GM12872 (cell line): ENCODE data around the gene BEND2.

ENCODE experiments used
- TF ChIP-seq, protein P1 (sequence below): IDR thresholded peaks from 3 replicates; pipeline ENCODE4 v1.5.1; 2011; ENCODE audit warnings: low read depth, mild to moderate bottlenecking, low read length, moderate library complexity; ENCODE audit not compliant: insufficient read depth

Gene BEND2

GRCh38 chrX:18146009-18146408 is 74.7 kb downstream of the BEND2 start:
- TF ChIP-seq, protein P1, sequence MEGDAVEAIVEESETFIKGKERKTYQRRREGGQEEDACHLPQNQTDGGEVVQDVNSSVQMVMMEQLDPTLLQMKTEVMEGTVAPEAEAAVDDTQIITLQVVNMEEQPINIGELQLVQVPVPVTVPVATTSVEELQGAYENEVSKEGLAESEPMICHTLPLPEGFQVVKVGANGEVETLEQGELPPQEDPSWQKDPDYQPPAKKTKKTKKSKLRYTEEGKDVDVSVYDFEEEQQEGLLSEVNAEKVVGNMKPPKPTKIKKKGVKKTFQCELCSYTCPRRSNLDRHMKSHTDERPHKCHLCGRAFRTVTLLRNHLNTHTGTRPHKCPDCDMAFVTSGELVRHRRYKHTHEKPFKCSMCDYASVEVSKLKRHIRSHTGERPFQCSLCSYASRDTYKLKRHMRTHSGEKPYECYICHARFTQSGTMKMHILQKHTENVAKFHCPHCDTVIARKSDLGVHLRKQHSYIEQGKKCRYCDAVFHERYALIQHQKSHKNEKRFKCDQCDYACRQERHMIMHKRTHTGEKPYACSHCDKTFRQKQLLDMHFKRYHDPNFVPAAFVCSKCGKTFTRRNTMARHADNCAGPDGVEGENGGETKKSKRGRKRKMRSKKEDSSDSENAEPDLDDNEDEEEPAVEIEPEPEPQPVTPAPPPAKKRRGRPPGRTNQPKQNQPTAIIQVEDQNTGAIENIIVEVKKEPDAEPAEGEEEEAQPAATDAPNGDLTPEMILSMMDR, result no peak

- TF ChIP-seq, protein P1, result no peak
These were observed 83.9 kb downstream of the BEND2 start for GRCh38 chrX:18136816-18137215.

DNA sequence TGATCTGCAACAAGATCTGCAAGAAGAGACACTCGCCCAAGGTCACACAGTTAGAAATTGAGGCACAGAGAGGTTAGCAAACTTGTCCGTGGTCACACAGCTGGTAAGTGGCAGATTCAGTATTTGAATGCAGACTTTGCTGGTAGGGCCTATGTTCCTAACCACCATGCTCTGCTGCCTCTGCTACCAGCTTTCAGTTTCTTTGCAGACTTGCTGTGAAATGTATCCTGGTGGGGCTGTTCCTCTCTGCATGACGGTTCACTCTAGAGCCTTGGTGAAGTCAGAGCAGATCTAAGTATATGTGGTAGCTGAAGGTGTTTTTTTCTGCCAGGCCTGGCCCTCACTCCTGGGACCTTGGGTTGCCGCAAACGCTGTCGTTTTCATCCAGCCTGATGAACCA is 87.1 kb downstream of the BEND2 start:
- TF ChIP-seq, protein P1, result no peak

GRCh38 chrX:18129690-18130089 is 91.0 kb downstream of the BEND2 start:
- TF ChIP-seq, protein P1, result no peak

GRCh38 chrX:18126971-18127370 is 93.7 kb downstream of the BEND2 start:
- TF ChIP-seq, protein P1, result no peak

- TF ChIP-seq, protein P1, result no peak
These were observed 100.8 kb downstream of the BEND2 start for GRCh38 chrX:18119856-18120255.
